ENCODE measurements around the gene FBF1.

The FBF1 gene

GRCh38 chr17:75904749-75905521, 35.9 kb downstream of the FBF1 start, which contains the start of gene MRPL38 (continued):
- TF ChIP-seq AEBP2 (tag by site-specific recombination; IDR thresholded peaks at IDR 0.05; ENCODE audit: borderline replicate concordance) (no peak), ZNF18 (tag by site-specific recombination; IDR thresholded peaks at IDR 0.05) (0 out of 2 replicates have a peak, but pooled peaks have one; percentile 46), ZNF624 (tag by site-specific recombination; IDR thresholded peaks at IDR 0.05) (no peak), BCL6B (tag by site-specific recombination; IDR thresholded peaks at IDR 0.05) (no peak), ZNF311 (tag by site-specific recombination; IDR thresholded peaks at IDR 0.05; ENCODE audit: borderline replicate concordance) (no peak), ZNF548 (tag by site-specific recombination; IDR thresholded peaks at IDR 0.05) (no peak), ZNF558 (tag by site-specific recombination; IDR thresholded peaks at IDR 0.05) (0 out of 2 replicates have a peak, but pooled peaks have one; percentile 12), ZNF623 (tag by site-specific recombination; IDR thresholded peaks at IDR 0.05) (0 out of 2 replicates have a peak, but pooled peaks have one; percentile 10), ZNF610 (tag by site-specific recombination; IDR thresholded peaks at IDR 0.05; ENCODE audit: borderline replicate concordance) (peak; percentile 85), ZNF362 (tag by site-specific recombination; IDR thresholded peaks at IDR 0.05) (no peak), SETDB1 (IDR thresholded peaks at IDR 0.05; ENCODE audit: insufficient read length, low read length) (no peak), ZNF37A (tag by site-specific recombination; IDR thresholded peaks at IDR 0.05) (no peak), SP7 (tag by site-specific recombination; IDR thresholded peaks at IDR 0.05) (peak; percentile 91), HIC1 (tag by site-specific recombination; IDR thresholded peaks at IDR 0.05) (peak; percentile 77; the same call in 1 of the 2 replicates), REPIN1 (tag by site-specific recombination; IDR thresholded peaks at IDR 0.05; ENCODE audit: low read depth) (0 out of 2 replicates have a peak, but pooled peaks have one; percentile 62), ZNF174 (tag by site-specific recombination; IDR thresholded peaks at IDR 0.05) (no peak), ZBTB10 (tag by site-specific recombination; IDR thresholded peaks at IDR 0.05) (peak; percentile 94), ZNF423 (tag by site-specific recombination; IDR thresholded peaks at IDR 0.05) (peak; percentile 100), ZNF239 (tag by site-specific recombination; IDR thresholded peaks at IDR 0.05) (no peak), ZNF514 (tag by site-specific recombination; IDR thresholded peaks at IDR 0.05) (no peak), ZNF792 (tag by site-specific recombination; IDR thresholded peaks at IDR 0.05) (no peak), ZNF580 (tag by site-specific recombination; IDR thresholded peaks at IDR 0.05) (no peak), ZNF324 (tag by site-specific recombination; IDR thresholded peaks at IDR 0.05) (peak; percentile 91), KLF10 (tag by site-specific recombination; IDR thresholded peaks at IDR 0.05) (peak; percentile 75), IKZF3 (tag by site-specific recombination; IDR thresholded peaks at IDR 0.05) (peak; percentile 98)

Measured in HEK293 (cell line).